Endometrium (tissue), 2 donors: ENCODE data around the gene TUBB4B.

Experiments
- FAIRE-seq: peaks from 2 replicates; lab custom pipeline; 2012; peaks lifted over from hg19 to GRCh38; lab: Jason Lieb, UNC
- donor health status: control.
- donor health status: control.

The TUBB4B gene

GRCh38 chr9:137226338-137227053 lies 14.6 kb upstream of the TUBB4B start:
- no peak for FAIRE-seq

- FAIRE-seq, result no peak
Observed at GRCh38 chr9:137227054-137227852, 13.8 kb upstream of the TUBB4B start, which contains the start of gene RNF224. RNF224 (plus strand) TSS chr9:137227502; CDS start chr9:137228336, 834 bp downstream.

- no peak for FAIRE-seq
Observed at GRCh38 chr9:137227853-137228505, 13.1 kb upstream of the TUBB4B start.

DNA sequence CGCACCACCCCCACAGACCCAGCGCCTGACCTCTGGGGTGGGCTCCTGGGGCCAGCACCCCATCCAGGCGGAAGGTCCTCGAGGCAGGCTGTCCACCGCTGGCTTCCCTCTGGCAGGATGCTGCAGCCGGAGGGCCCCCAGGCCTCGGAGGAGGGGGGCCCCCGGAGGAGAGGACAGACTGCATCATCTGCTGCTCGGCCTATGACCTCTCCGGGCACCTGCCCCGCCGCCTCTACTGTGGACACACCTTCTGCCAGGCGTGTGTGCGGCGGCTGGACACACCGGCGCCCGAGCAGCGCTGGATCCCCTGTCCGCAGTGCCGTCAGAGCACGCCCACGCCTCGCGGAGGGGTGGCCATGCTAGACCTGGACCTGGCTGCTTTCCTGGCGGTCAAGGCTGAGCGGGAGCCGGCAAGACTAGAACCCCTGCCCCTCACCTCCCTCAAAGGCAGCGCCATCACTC lies 12.6 kb upstream of the TUBB4B start:
- FAIRE-seq, result no peak

DNA sequence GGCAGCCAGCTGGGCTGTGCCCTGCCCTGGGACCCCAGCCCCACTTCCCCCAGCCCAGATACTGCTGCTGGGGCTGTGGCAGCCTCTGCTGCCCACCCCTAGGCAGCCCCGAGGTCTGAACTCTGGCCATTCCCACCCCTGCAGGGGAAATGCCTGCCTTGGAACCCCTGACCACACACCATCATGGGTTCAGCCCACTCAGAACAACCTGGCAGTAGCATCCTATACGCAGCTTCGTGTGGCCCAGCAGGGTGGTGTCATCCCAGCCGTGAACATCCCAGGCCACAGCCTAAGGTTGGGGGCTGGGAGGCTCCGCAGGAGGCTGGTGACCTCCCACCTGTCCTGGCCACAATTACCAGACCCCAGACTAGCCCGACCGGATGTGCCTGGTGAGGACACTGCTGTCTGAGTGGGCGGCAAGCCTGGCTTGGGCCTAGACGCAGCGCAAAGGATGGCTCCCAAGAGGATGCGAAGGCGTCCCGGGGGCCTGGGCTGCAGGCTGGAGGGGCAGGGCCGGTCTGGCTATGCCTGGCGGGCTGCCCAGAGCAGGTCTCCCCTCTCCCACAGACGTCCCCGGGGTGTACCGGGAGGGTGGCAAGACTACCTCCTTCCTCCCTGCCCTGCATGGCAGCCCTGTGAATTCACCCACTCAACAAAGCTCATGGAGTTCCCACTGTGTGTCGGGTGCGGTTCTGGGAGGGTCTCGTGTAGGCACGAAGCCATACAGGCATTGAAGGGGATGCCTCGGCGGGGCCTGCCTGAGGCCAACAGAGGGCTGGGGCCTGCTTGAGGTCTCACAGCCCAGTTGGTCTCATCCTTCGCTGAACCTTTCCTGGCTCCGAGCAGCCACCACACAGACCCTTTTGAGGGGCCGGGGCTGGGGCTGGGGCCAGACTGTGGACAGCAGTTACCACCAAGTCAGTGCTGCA lies 11.9 kb upstream of the TUBB4B start:
- no peak for FAIRE-seq

DNA sequence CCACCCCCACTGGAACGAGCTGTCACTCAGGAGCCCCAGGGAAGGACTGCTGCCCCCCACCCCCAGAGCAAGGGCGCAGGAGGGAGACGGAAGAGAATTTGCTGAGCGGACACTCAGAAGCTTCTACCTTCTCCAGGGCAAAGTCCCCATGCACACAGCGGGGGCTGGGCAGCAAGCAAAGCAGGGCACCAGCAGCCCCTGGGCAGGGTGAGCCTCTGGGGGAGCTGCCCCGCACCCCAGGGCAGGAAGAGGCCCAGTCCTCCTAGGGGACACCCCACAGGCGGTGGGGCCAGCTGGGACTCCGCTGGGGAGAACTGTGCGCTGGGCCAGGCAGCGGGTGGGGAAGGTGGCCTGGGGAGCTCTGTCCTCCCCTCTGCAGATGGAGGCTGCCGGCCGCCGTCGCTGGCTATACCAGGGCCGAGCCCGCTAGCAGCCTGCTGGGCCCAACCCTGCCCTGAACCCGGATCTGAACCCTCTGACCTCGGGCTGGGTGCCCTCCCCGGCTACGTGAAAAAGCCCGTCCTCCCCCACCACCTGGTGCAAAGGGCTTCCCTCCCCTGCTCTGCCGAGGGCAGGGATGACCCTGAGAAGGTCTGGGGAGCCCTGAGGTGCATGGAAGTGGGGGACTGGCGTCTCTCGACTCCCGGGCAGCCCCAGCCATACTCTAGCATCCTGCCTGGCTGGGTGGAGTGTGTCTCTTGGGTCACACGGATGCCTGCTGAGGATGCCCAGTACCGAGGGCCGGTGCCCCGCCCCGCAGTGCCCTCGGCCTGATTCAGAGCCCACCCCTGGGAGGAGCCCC lies 11.0 kb upstream of the TUBB4B start:
- no peak for FAIRE-seq

DNA sequence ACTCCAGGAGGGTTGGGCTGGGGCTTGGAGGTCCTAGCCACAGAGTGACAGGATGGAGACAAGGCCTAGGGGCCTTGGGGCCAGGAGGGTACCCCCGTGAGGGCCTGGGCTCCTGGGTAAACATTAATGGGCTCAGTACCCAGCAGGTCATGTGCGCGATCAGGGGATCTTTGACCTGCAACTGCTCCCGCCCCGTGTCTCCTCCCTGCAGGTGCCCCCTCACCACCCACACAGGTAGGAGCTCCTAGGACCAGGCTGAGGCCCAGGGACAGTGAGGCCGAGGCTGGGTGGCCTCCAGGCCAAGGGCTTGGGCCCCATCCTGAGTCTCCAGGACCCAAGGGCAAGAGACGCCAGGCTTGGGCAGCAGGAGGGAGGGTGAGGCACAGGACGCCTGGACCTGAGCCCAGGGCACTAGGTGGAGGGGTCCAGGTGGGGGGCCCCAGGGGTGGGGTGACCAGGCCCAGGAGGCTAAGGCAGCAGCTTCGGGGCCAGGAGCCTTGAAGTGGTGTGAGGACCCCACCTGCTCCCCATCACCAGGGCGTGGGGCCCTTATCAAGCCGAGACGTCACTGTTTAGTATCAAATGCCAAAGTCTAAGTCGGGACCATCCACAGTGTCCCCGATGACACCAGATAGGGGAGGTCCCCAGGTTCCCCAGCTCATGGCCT lies 10.2 kb upstream of the TUBB4B start, which contains the start of gene SLC34A3:
TSS of gene SLC34A3 (plus strand) at position 197 of the 667 bp plus-strand sequence. CDS start 802 bp downstream, outside the sequence.
- no peak for FAIRE-seq

DNA sequence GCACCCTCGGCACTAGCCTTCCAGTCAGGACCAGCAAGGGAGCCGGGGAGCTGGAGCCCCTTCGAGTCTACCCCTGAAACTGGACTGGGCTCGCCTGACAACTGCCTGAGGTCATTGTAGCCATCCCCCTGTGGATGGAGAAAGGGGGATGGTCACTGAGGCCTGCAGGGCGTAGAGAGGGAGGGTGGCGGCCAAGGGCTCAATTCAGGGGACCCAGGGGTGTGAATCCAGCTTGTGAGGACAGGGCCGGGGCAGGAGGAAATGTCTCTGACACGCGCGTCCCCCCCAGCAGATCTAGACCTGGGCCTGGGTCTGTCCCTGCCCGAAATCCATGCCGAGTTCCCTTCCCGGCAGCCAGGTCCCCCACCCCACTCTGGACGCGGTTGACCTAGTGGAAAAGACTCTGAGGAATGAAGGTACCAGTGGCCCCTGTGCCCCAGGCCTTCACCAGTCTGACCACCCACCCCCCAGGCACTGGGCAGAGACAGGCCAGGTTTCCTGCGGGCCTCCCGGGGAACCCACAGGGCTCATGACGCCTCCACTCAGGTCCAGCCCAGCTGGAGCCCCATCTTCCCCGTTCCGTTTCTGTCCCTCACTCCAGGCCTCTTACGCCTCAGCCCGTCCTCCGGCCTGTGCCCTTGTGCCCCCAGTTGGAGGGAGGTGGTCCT lies 9.6 kb upstream of the TUBB4B start:
- no peak for FAIRE-seq

DNA sequence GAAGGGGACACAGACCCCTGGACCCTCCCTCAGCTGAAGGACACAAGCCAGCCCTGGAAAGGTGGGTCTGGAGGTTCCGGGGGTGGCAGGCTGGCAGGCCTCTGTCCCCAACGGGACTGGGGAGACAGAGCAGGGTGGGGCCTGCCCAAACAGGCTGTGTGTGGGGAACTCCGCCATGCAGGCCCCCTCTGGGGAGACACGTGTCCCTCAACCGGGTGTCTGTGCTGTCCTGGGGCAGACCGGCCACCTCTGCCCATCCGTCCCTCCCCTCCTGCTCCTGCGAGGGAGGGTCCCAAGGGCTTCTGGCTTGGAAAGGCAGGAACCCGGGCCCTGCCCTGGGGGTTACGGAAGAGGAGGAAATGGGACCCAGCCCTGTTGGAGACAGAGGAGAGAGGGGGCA lies 9.0 kb upstream of the TUBB4B start:
- no peak for FAIRE-seq

DNA sequence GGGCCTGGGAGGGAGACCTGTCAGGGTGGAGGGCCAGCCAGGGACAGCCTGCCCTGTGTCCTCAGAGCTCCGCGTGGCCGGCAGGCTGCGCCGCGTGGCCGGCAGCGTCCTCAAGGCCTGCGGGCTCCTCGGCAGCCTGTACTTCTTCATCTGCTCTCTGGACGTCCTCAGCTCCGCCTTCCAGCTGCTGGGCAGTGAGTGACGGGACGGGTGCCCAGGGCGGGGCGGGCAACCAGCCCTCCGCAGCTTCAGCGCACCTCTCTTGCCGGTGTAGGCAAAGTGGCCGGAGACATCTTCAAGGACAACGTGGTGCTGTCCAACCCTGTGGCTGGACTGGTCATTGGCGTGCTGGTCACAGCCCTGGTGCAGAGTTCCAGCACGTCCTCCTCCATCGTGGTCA lies 8.6 kb upstream of the TUBB4B start:
- no peak for FAIRE-seq

DNA sequence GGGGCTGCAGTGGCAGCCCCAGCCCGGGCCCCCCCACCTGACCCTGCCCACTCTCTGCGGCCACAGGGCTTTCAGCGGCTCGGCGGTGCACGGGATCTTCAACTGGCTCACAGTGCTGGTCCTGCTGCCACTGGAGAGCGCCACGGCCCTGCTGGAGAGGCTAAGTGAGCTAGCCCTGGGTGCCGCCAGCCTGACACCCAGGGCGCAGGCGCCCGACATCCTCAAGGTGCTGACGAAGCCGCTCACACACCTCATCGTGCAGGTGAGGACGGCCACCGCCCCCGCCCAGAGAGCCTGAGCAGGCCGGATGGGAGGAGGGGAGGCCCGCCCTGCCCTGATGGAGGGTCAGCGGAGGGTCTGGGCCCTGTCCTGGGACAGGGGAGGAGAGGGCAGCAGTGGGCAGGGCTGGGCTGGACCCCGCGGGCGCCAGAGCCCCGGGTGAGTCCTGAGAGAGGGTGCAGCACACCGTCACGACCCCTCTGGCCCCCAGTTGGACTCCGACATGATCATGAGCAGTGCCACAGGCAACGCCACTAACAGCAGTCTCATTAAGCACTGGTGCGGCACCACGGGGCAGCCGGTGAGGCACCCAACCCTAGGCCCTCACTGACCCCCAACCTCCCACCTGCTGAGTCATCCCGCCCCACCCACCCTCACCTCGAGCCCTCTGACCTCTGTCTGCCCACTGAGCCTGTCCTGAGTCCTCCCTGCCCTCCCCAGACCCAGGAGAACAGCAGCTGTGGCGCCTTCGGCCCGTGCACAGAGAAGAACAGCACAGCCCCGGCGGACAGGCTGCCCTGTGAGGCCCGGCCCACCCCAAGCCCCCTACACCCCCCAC lies 7.7 kb upstream of the TUBB4B start:
- no peak for FAIRE-seq

DNA sequence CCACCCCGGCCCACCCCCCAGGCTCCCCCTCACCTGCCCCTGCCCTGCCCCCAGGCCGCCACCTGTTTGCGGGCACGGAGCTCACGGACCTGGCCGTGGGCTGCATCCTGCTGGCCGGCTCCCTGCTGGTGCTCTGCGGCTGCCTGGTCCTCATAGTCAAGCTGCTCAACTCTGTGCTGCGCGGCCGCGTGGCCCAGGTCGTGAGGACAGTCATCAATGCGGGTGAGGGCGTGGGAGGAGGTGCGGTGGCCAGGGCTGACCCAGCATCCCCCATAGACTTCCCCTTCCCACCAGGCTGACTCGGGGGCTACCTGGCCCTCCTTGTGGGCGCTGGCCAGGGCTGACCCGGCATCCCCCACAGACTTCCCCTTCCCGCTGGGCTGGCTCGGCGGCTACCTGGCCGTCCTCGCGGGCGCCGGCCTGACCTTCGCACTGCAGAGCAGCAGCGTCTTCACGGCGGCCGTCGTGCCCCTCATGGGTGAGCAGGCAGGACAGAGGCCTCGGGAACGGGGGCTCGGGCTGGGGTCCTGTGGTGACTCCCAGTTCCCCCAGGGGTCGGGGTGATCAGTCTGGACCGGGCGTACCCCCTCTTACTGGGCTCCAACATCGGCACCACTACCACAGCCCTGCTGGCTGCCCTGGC lies 6.9 kb upstream of the TUBB4B start:
- FAIRE-seq, result no peak

GRCh38 chr9:137234758-137235423 lies 6.2 kb upstream of the TUBB4B start:
- no peak for FAIRE-seq

- no peak for FAIRE-seq
Observed at GRCh38 chr9:137235424-137236237, 5.5 kb upstream of the TUBB4B start.

DNA sequence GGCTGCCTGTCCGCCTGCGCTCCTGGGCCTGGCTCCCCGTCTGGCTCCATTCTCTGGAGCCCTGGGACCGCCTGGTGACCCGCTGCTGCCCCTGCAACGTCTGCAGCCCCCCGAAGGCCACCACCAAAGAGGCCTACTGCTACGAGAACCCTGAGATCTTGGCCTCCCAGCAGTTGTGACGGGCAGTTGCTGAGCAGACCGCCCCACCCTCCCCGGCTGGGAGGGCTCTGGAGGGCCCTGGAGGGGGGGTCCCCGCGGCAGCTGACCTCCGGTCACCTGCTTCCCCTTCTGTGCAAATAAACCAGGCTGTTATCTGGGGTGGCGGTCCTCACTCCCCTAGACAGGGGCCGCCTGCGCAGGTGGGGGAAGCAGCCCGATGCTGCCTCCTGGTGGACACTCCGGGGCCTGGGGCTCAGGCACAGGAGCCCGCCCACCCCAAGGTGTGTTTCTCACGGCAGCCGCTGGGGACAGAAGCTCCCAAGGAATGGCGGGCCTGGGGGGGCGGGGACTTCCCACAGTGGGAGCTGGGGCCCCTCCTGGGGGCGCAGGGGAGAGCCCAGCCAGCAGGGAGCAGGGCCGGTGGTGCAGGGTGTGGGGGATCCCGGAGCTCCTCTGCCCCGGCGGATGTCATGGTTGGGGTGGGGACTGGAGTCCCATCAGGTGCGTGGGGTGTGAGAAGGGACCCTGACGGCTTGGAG lies 4.7 kb upstream of the TUBB4B start:
- FAIRE-seq, result no peak

- no peak for FAIRE-seq
Observed at GRCh38 chr9:137236936-137237421, 4.1 kb upstream of the TUBB4B start.
